Thyroid gland (tissue), 4 donors: ENCODE results near the gene PHETA2. TPM values are rescaled to one million over a fixed set of nuclear protein-coding genes. Genes with fewer than 3 reads are reported as not detected.

Experiments
- DNase-seq, 2 donors: peaks; one replicate each; pipeline ENCODE4 v3.0.0-alpha.2; 2019
- H3K27ac ChIP-seq, 3 donors: fragments of 200-600 bp; sonication (generic); 1 replicate in 2 of 3; 2 replicates in 1 of 3; pipeline ENCODE4 v1.5.1; 2016 to 2019; ENCODE audit warnings: mild to moderate bottlenecking in 1 of 3, moderate library complexity in 1 of 3
- H3K27me3 ChIP-seq: fragments of 200-600 bp; sonication (generic); one replicate; pipeline ENCODE4 v1.5.1; 2019
- H3K36me3 ChIP-seq, 2 donors: fragments of 200-600 bp; sonication (generic); one replicate each; pipeline ENCODE4 v1.5.1; 2016 to 2019
- H3K4me1 ChIP-seq, 2 donors: fragments of 200-600 bp; sonication (generic); one replicate each; pipeline ENCODE4 v1.5.1; 2017 to 2019
- H3K4me3 ChIP-seq, 3 donors: fragments of 200-600 bp; sonication (generic); replicated peaks in 1 of 3; 1 replicate in 2 of 3; 2 replicates in 1 of 3; pipeline ENCODE4 v1.5.1; 2016; ENCODE audit warnings: mild to moderate bottlenecking in 1 of 3
- H3K9me3 ChIP-seq: fragments of 200-600 bp; sonication (generic); one replicate; pipeline ENCODE4 v1.5.1; 2017
- CTCF ChIP-seq, 6 experiments: fragments of 200-600 bp in 3 of 6; fragments of 450-650 bp in 3 of 6; sonication (generic) in 3 of 6; IDR thresholded peaks; one replicate each; pipeline ENCODE4 v1.5.1; 2016 to 2019; ENCODE audit warnings: antibody characterized with exemption in 6 of 6, mild to moderate bottlenecking in 2 of 6, inconsistent platforms in 1 of 6, moderate library complexity in 1 of 6
- POLR2A ChIP-seq, 2 donors: fragments of 450-650 bp; IDR thresholded peaks; one replicate each; pipeline ENCODE4 v1.6.1; 2017; ENCODE audit warnings: antibody characterized with exemption in 2 of 2, mild to moderate bottlenecking in 2 of 2, moderate library complexity in 1 of 2
- WGBS, 2 donors: methylation state at CpG; one replicate each; pipeline ENCODE4 v1.1.5; 2017; 5-methylcytosine and 5-hydroxymethylcytosine counted together
- intact Hi-C: fragments of 100-400 bp; cut with DNase I; formaldehyde crosslinking; loops from one replicate; pipeline ENCODE4 v1.15.1; 2023
- total RNA-seq, 4 donors: library from RNA; depleted of rRNA; stranded (reverse); fragments of >200 nt; gene quantifications; one replicate each; pipeline ENCODE4 v1.2.3, GENCODE V29; 2016

PHETA2 gene
- total RNA-seq, 4 donors from 2014 or later: 5.5 to 13.7 (median 7.3) TPM

- Histone ChIP-seq H3K9me3 (no peaks in the 10 kb centered on the region), H3K4me1 (no peaks in the 10 kb centered on the region), H3K36me3 (peaks cover 6 to 11% of the 10 kb centered on the region in 2 donors), H3K4me3 (no peak overlapping the region), H3K27me3 (no peaks in the 10 kb centered on the region), H3K27ac (no peak overlapping the region)
- TF ChIP-seq POLR2A (IDR thresholded peaks at IDR 0.05) (no peak), CTCF (IDR thresholded peaks at IDR 0.05) (no peak)
- 98% methylated on average over 1 of the region's 1 CpG for WGBS, 2 donors
- intact Hi-C loops: no loop called here
- DNase-seq: no peak
Observed at GRCh38 chr22:42056757-42057511, 17.1 kb upstream of the PHETA2 start.

- H3K27ac ChIP-seq: no peak overlapping the region
- H3K36me3 ChIP-seq: peaks cover 6 to 11% of the 10 kb centered on the region in 2 donors
- 97 to 100% methylated on average over 4 to 5 of the region's 5 CpGs for WGBS, 2 donors
- intact Hi-C loops: no loop called here
- no peak for DNase-seq
- TF ChIP-seq CTCF (IDR thresholded peaks at IDR 0.05): no peak
- no peak for TF ChIP-seq POLR2A (IDR thresholded peaks at IDR 0.05)
- H3K9me3 ChIP-seq: no peaks in the 10 kb centered on the region
- H3K27me3 ChIP-seq: no peaks in the 10 kb centered on the region
- no peak overlapping the region for H3K4me3 ChIP-seq
- H3K4me1 ChIP-seq: no peaks in the 10 kb centered on the region
Observed at GRCh38 chr22:42060489-42060888, 13.6 kb upstream of the PHETA2 start.

GRCh38 chr22:42061041-42061440 lies 13.0 kb upstream of the PHETA2 start:
- TF ChIP-seq POLR2A (IDR thresholded peaks at IDR 0.05) (no peak), CTCF (IDR thresholded peaks at IDR 0.05) (no peak)
- Histone ChIP-seq H3K4me1 (no peaks in the 10 kb centered on the region), H3K9me3 (no peaks in the 10 kb centered on the region), H3K27ac (no peak overlapping the region), H3K27me3 (no peaks in the 10 kb centered on the region), H3K36me3 (peaks cover 6 to 11% of the 10 kb centered on the region in 2 donors), H3K4me3 (no peak overlapping the region)
- DNase-seq: no peak
- WGBS, 2 donors: 92 to 99% methylated on average over 7 of the region's 7 CpGs
- intact Hi-C loops: no loop called here

GRCh38 chr22:42062506-42063170 lies 11.4 kb upstream of the PHETA2 start:
- H3K27me3 ChIP-seq: no peaks in the 10 kb centered on the region
- no peak overlapping the region for H3K4me3 ChIP-seq
- no peak for DNase-seq
- no peaks in the 10 kb centered on the region for H3K4me1 ChIP-seq
- intact Hi-C loops: no loop called here
- TF ChIP-seq CTCF (IDR thresholded peaks at IDR 0.05) (no peak), POLR2A (IDR thresholded peaks at IDR 0.05) (no peak)
- no peaks in the 10 kb centered on the region for H3K9me3 ChIP-seq
- H3K27ac ChIP-seq: no peak overlapping the region
- WGBS, 2 donors: 95 to 98% methylated on average over 10 of the region's 10 CpGs
- peaks cover 11 to 14% of the 10 kb centered on the region in 2 donors for H3K36me3 ChIP-seq

GRCh38 chr22:42064629-42065028 lies 9.4 kb upstream of the PHETA2 start:
- intact Hi-C loops: no loop called here
- H3K27me3 ChIP-seq: no peaks in the 10 kb centered on the region
- 88 to 94% methylated on average over 1 of the region's 1 CpG for WGBS, 2 donors
- H3K36me3 ChIP-seq: peaks cover 11 to 14% of the 10 kb centered on the region in 2 donors
- TF ChIP-seq POLR2A (IDR thresholded peaks at IDR 0.05) (no peak), CTCF (IDR thresholded peaks at IDR 0.05) (no peak)
- no peaks in the 10 kb centered on the region for H3K9me3 ChIP-seq
- no peak overlapping the region for H3K4me3 ChIP-seq
- DNase-seq: no peak
- no peak overlapping the region for H3K27ac ChIP-seq
- peaks cover under 1 to 1% of the 10 kb centered on the region in 2 donors for H3K4me1 ChIP-seq
